ENCODE results near the gene PIP4K2C. TPM values are rescaled to one million over a fixed set of nuclear protein-coding genes. Genes with fewer than 3 reads are reported as not detected.
"Not testable (repeated sequence)": the region's sequence is repeated elsewhere in the genome, so short reads cannot be mapped to it uniquely, and the experiment has no call there.

PIP4K2C gene
- total RNA-seq, 1 donor from 2014 or later = 24.6 TPM

DNA sequence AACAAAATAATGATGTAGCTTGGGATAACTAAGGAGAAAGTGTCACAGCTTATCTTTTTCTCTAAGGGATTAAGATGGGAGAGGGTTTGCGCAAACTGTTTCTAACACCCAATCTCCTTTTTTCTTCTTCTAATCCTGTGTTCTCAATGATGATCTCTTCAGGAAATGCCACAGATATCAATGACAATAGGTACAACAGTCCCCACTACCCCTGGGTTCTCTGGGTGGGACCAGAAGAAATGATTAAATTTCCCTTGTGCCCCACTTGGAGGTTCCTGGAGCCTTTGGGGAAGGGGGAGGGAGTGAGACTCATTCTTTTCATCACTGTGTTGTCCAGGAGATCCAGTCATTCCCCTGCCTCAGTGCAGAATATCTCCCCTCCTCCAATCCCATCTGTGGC is 8.6 kb upstream of the PIP4K2C start:
- peaks cover 2% of the 10 kb centered on the region for H3K27me3 Mint-ChIP-seq (ENCODE audit: low read depth)
- peaks cover 2% of the 10 kb centered on the region for H3K4me1 Mint-ChIP-seq (ENCODE audit: low read depth)
- intact Hi-C loops (cut with micrococcal nuclease) = loop anchor here (2.0 to 10.0 kb wide), 3 partner anchors 110 to 312 kb away; no protein-coding TSS in a partner anchor
- no peak overlapping the region for H3K27ac Mint-ChIP-seq
- no peaks in the 10 kb centered on the region for H3K9me3 Mint-ChIP-seq
- H3K4me3 Mint-ChIP-seq (ENCODE audit: low read depth) = no peak overlapping the region
- no peak for DNase-seq (ENCODE audit: low spot score)
- no peaks in the 10 kb centered on the region for H3K36me3 Mint-ChIP-seq (ENCODE audit: low read depth)

DNA sequence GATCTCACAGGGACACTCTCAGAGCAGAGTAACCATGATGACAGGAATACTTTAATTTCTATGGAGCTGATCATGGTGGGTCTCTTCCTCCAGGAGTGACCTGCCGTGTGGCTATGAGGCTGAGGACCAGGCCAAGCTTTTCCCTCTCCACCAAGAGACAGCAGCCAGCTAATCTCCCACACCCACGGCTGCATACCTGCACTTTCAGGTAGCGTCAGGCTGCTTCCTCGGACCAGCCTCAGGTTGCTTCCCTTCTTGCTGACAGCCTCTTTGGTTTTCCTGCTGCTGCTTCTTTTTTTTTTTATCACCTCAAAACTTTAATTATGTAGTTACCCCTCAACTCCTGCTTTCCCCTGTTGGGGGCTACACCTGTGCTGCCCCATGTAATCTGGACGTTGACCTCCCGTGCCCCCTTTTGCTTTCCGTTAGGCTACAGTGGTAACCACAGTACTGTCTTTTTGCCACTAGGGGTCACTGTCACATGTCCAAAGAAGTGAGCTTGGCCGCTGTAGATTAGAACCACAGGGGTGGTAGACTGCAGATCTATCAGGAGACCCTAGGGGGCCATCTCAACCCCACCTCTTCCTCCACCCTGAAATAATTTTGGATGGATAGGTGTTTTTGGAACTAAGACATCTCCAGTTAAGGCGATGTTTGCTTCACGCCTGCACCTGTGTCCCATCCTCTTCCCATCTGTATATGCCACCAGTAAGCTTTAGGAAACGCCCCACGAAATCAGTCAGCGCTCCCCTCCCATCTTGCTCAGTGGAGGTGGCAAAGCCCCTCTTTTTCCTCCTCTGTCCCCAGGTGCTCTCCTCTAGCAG is 7.8 kb upstream of the PIP4K2C start:
- H3K4me3 Mint-ChIP-seq (ENCODE audit: low read depth) = no peak overlapping the region
- DNase-seq (ENCODE audit: low spot score) = peak; percentile 60
- no peaks in the 10 kb centered on the region for H3K36me3 Mint-ChIP-seq (ENCODE audit: low read depth)
- H3K27ac Mint-ChIP-seq = no peak overlapping the region
- H3K27me3 Mint-ChIP-seq (ENCODE audit: low read depth) = peaks cover 2% of the 10 kb centered on the region
- H3K9me3 Mint-ChIP-seq = no peaks in the 10 kb centered on the region
- intact Hi-C loops (cut with micrococcal nuclease) = loop anchor here (1.0 to 10.0 kb wide), 4 partner anchors 38 to 312 kb away; no protein-coding TSS in a partner anchor
- H3K4me1 Mint-ChIP-seq (ENCODE audit: low read depth) = peaks cover 2% of the 10 kb centered on the region

DNA sequence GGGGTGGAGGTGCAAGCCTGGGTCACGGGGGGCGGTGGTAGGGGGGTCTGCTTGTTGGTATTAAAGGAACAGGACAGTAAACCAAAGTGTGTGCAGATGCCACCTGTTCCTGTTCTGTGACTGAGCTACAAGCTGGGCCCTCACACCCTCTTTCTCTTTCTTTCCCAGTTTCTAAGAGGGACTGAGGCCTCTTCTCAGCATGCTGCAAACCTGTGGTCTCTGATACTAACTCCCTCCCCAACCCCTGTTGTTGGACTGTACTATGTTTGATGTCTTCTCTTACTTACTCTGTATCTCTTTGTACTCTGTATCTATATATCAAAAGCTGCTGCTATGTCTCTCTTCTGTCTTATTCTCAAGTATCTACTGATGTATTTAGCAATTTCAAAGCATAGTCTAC is 6.9 kb upstream of the PIP4K2C start:
- Mint-ChIP-seq H3K27ac (no peak overlapping the region), H3K36me3 (ENCODE audit: low read depth) (no peaks in the 10 kb centered on the region), H3K9me3 (no peaks in the 10 kb centered on the region), H3K27me3 (ENCODE audit: low read depth) (peaks cover 2% of the 10 kb centered on the region), H3K4me1 (ENCODE audit: low read depth) (peaks cover 2% of the 10 kb centered on the region), H3K4me3 (ENCODE audit: low read depth) (no peak overlapping the region)
- no peak for DNase-seq (ENCODE audit: low spot score)
- intact Hi-C loops (cut with micrococcal nuclease) = loop anchor here (10.0 kb wide), 1 partner anchor 311 kb away; no protein-coding TSS in a partner anchor

DNA sequence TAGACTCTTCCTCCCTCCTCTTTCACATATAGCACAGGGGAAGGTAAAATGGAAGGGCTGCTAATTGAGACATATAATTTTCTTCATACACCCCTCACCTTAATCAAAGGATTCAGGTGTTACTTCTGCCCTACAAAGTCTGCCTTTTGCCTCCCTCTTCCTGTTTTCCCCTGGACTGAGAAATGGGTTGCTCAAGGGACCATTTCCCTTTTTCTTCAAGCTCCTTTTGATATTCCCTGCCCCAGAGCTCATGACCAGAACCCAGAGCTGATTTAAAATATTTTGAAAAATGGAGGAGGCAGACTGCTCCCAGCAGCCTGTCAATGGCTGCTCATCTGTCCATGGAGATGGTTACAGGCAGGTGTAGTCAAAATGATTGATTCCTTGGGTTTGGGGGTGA is 6.3 kb upstream of the PIP4K2C start:
- intact Hi-C loops (cut with micrococcal nuclease) = loop anchor here (10.0 kb wide), 1 partner anchor 310 kb away; no protein-coding TSS in a partner anchor
- peaks cover 2% of the 10 kb centered on the region for H3K27me3 Mint-ChIP-seq (ENCODE audit: low read depth)

DNA sequence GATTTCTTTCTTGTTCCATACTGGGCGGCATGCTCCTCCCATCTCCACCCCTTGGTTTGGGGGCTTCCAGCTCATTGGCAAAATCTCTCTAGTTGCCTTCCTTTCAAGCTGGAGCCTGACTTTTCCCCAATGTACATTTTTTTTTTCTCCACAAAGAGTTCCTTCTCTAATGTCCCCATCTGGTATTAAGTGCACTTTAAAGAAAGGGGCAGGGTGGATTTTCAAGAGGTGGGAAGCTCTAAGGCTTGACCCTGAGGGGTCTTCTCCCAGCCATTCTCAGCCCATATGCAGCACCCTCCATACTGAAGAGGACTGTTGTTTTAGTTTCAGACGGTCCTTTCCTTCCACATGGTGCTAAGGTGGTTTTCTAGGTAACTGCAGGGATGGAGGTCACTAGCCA is 5.8 kb upstream of the PIP4K2C start:
- H3K4me3 Mint-ChIP-seq (ENCODE audit: low read depth) = no peak overlapping the region
- intact Hi-C loops (cut with micrococcal nuclease) = loop anchor here (10.0 kb wide), 1 partner anchor 310 kb away; no protein-coding TSS in a partner anchor
- peaks cover 2% of the 10 kb centered on the region for H3K4me1 Mint-ChIP-seq (ENCODE audit: low read depth)
- H3K27me3 Mint-ChIP-seq (ENCODE audit: low read depth) = peaks cover 2% of the 10 kb centered on the region
- no peaks in the 10 kb centered on the region for H3K36me3 Mint-ChIP-seq (ENCODE audit: low read depth)
- no peak for DNase-seq (ENCODE audit: low spot score)
- H3K27ac Mint-ChIP-seq = no peak overlapping the region
- H3K9me3 Mint-ChIP-seq = no peaks in the 10 kb centered on the region

More for the DNA sequence above, 6.3 kb upstream of the PIP4K2C start:
- Mint-ChIP-seq H3K36me3 (ENCODE audit: low read depth) (no peaks in the 10 kb centered on the region), H3K9me3 (no peaks in the 10 kb centered on the region), H3K27ac (no peak overlapping the region), H3K4me3 (ENCODE audit: low read depth) (no peak overlapping the region), H3K4me1 (ENCODE audit: low read depth) (peaks cover 2% of the 10 kb centered on the region)
- DNase-seq (ENCODE audit: low spot score) = no peak

DNA sequence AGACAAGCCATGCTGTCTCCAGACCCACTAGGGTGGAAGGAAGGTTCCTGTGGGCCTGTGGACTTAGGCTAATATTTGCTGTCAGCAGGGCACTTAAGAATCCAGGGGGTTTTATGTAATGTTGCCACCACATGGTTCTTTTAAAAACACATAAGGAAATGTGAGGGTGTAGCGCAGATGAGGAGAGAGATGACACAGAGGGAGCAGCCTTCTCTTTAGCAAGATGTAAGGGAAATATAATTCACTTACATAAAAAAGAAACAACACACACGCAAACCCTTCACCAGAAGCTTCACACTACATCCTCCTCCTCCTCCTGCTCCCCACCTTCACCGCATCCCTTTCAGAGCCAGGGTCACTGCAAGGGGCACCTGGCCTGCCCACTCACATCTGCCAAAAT is 4.9 kb upstream of the PIP4K2C start:
- Mint-ChIP-seq H3K4me3 (ENCODE audit: low read depth) (no peak overlapping the region), H3K27me3 (ENCODE audit: low read depth) (peaks cover 2% of the 10 kb centered on the region), H3K4me1 (ENCODE audit: low read depth) (peaks cover 8% of the 10 kb centered on the region), H3K27ac (no peak overlapping the region), H3K9me3 (no peaks in the 10 kb centered on the region), H3K36me3 (ENCODE audit: low read depth) (no peaks in the 10 kb centered on the region)
- no peak for DNase-seq (ENCODE audit: low spot score)
- intact Hi-C loops (cut with micrococcal nuclease) = loop anchor here (10.0 kb wide), 1 partner anchor 309 kb away; no protein-coding TSS in a partner anchor

DNA sequence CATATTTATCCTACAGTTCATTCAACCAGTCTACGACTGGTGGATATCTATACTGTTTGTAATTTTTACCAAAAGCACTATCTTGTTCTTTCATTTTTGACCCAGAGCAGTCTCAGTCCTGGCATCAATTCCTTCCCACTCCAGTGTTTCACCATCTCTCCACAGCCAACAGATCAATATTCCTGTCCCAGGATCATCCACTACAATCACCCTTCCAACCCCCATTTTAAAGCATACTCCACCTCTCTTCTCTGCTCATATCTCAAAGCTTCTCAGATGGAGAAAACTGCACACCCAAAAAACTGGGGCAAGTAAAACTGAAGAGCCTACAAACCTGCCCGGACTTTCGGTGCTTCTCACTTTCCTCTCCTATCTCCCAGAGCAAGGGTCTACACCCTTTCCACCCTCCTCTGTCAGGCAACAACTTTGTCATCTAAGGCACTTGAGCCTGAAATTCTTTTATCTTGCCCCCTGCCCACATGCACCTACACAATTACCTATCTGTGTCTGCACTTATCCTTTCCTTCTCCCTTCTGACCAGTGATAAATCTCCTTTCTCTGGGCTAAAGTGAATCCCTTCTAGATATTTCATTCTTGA is 4.1 kb upstream of the PIP4K2C start:
- intact Hi-C loops (cut with micrococcal nuclease) = loop anchor here (10.0 kb wide), 1 partner anchor 308 kb away; no protein-coding TSS in a partner anchor
- Mint-ChIP-seq H3K36me3 (ENCODE audit: low read depth) (no peaks in the 10 kb centered on the region), H3K4me1 (ENCODE audit: low read depth) (peaks cover 12% of the 10 kb centered on the region), H3K4me3 (ENCODE audit: low read depth) (no peak overlapping the region), H3K27ac (no peak overlapping the region), H3K27me3 (ENCODE audit: low read depth) (peaks cover 2% of the 10 kb centered on the region), H3K9me3 (no peaks in the 10 kb centered on the region)
- DNase-seq (ENCODE audit: low spot score) = no peak

DNA sequence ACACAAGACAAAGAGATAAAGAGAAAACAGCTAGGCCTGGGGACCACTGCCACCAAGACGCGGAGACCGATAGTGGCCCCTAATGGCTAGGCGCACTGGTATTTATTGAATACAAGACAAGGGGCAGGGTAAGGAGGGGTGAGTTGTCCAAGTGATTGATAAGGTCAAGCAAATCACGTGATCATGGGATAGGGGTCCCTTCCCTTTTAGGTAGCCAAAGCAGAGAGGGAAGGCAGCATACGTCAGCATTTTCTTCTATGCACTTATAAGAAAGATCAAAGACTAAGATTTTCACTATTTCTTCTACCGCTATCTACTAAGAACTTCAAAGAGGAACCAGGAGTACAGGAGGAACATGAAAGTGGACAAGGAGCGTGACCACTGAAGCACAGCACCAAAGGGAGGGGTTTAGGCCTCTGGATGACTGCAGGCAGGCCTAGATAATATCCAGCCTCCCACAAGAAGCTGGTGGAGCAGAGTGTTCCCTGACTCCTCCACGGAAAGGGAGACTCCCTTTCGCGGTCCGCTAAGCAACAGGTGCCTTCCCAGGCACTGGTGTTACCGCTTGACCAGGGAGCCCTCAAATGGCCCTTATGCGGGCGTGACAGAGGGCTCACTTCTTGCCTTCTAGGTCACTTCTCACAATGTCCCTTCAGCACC is 1.9 kb upstream of the PIP4K2C start:
- H3K4me3 Mint-ChIP-seq (ENCODE audit: low read depth); H3K27me3 Mint-ChIP-seq (ENCODE audit: low read depth); H3K9me3 Mint-ChIP-seq; H3K36me3 Mint-ChIP-seq (ENCODE audit: low read depth); DNase-seq (ENCODE audit: low spot score); H3K27ac Mint-ChIP-seq: not testable (repeated sequence)
- intact Hi-C loops (cut with micrococcal nuclease) = loop anchor here (10.0 kb wide), 1 partner anchor 306 kb away; no protein-coding TSS in a partner anchor
- H3K4me1 Mint-ChIP-seq (ENCODE audit: low read depth) = peaks cover 16% of the 10 kb centered on the region

DNA sequence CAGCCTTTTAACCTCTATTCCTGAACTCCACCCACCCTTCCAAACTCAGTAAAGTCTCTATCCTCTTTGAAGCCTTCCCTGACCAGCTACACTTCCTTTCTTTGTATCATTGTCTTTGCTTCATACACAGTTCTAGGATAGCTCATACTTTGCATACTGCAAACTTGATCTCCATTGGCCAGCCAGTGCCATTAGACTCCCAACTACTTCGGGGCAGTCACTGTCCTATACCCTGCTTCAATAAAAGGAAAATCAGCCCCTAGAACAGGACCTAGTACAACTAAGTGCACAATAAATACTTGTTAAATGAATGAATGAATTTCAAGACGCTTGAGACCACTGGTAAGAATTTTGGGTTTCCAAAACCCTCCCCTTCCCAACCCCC is 521 bp upstream of the PIP4K2C start:
- H3K27me3 Mint-ChIP-seq (ENCODE audit: low read depth) = no peaks in the 10 kb centered on the region
- peaks cover 16% of the 10 kb centered on the region for H3K4me1 Mint-ChIP-seq (ENCODE audit: low read depth)
- peak overlapping the region; percentile 86 for H3K4me3 Mint-ChIP-seq (ENCODE audit: low read depth)
- intact Hi-C loops (cut with micrococcal nuclease) = loop anchor here (2.0 kb wide), 1 partner anchor 68 kb away; the partner anchor contains the start of gene MBD6
- DNase-seq (ENCODE audit: low spot score) = no peak
- no peaks in the 10 kb centered on the region for H3K9me3 Mint-ChIP-seq
- peaks cover 9% of the 10 kb centered on the region for H3K36me3 Mint-ChIP-seq (ENCODE audit: low read depth)
- peak overlapping the region; percentile 41 for H3K27ac Mint-ChIP-seq

DNA sequence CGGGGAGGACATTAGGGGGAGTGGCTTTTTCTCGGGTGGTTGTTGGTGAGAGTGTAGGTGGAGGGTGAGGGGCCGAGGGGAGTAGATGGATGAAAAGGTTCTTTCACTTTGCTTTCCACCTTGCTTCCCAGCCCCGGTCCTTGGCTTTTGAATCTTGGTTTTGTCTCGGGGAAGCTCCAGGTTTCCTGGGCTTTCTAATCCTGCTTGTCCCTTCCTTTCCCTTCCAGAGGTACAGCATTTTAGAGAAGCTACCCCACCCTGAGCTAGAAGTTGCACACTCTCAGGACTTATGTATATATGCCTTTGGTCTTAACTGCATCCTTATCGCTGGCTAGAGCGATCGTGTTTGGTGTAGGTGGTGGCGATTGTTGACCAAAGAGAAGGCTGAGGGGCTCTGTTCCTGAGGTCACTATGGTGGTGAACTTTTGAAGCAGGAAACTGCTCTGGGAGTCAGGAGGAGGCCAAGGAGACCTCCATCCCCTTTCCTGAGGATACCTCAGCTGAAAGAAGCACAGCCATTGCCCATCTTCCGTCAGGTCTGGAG is 862 bp downstream of the PIP4K2C start:
- H3K9me3 Mint-ChIP-seq = no peaks in the 10 kb centered on the region
- H3K4me1 Mint-ChIP-seq (ENCODE audit: low read depth) = peaks cover 16% of the 10 kb centered on the region
- intact Hi-C loops (cut with micrococcal nuclease) = loop anchor here (1.0 to 2.0 kb wide), 3 partner anchors 12 to 69 kb away; partner anchors contain the start of genes DCTN2, DTX3 and MBD6
- no peaks in the 10 kb centered on the region for H3K27me3 Mint-ChIP-seq (ENCODE audit: low read depth)
- peak overlapping the region; percentile 86 for H3K4me3 Mint-ChIP-seq (ENCODE audit: low read depth)
- H3K36me3 Mint-ChIP-seq (ENCODE audit: low read depth) = peaks cover 18% of the 10 kb centered on the region
- H3K27ac Mint-ChIP-seq = peak overlapping the region; percentile 69
- DNase-seq (ENCODE audit: low spot score) = no peak

DNA sequence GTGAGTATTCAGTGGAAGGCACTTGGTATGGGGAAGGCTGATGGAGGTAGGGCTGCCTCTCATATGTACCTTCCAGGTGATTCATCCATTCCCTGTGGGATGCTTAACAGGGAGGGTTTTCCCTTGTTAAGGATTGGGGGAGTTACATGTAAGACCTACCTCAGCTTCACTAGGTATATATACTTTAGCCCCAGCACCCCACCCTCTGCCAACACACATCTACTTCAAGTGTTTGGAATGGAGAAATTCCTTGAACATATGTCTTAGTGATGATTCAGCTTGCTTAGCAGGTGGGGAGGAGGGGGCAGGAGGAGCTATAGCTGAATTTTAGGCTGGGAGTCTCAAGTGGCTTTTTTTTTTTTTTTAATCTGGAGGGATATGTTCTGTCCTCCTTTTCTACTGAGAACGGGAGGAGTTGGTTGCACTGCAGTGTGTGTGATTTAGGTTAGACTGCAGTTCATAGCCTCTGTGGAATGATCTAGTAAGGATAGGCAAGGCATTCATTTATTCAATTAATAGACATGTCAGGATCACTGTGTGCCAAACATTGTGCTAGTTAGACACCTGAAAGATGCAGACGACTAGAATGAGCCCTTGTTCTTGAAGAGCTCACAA is 1.7 kb downstream of the PIP4K2C start:
- intact Hi-C loops (cut with micrococcal nuclease) = no loop called here
- H3K27me3 Mint-ChIP-seq (ENCODE audit: low read depth) = no peaks in the 10 kb centered on the region
- no peak overlapping the region for H3K27ac Mint-ChIP-seq
- H3K36me3 Mint-ChIP-seq (ENCODE audit: low read depth) = peaks cover 22% of the 10 kb centered on the region
- DNase-seq (ENCODE audit: low spot score) = no peak
- H3K4me1 Mint-ChIP-seq (ENCODE audit: low read depth) = peaks cover 16% of the 10 kb centered on the region
- peak overlapping the region; percentile 86 for H3K4me3 Mint-ChIP-seq (ENCODE audit: low read depth)
- no peaks in the 10 kb centered on the region for H3K9me3 Mint-ChIP-seq

DNA sequence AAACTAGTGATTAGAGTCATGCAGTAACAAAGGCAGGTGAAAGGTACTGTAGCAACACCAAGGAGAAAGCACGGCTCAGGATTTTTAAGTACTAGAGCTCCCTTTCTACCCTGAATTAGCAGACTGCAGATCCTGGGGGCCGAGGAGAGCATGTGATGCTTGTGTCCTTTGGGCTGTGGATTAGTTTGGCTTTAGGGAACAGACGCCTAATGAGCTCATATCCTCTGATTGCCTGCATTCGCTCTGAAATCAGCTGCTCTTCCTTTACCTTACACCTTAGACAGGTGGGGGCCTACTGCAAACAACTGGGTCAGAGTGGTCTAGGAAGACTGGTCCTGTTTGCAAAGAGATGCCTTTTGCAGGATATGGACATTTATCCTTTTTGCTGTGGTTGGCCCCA is 2.2 kb downstream of the PIP4K2C start:
- Mint-ChIP-seq H3K4me3 (ENCODE audit: low read depth) (no peak overlapping the region), H3K36me3 (ENCODE audit: low read depth) (peaks cover 24% of the 10 kb centered on the region), H3K27me3 (ENCODE audit: low read depth) (no peaks in the 10 kb centered on the region), H3K27ac (no peak overlapping the region), H3K4me1 (ENCODE audit: low read depth) (peaks cover 16% of the 10 kb centered on the region), H3K9me3 (no peaks in the 10 kb centered on the region)
- intact Hi-C loops (cut with micrococcal nuclease) = no loop called here
- no peak for DNase-seq (ENCODE audit: low spot score)

Measured in activated T-helper 2 cell treated with anti-CD3 and anti-CD28 coated beads, Interferon-gamma antibody, Interleukin-2, Interleukin-4, amounts not matched to agents 10 μg/mL and 5 μg/mL and 100 μg/mL, durations not matched to agents 14 hours and 24 hours and 36 hours (primary cell).